Measurements from ENCODE around the gene FSTL5.

GRCh38 chr4:161883157-161883556 lies 280.6 kb downstream of the FSTL5 start:
- no peak for TF ChIP-seq CTCF (IDR thresholded peaks at IDR 0.05 in 4 of 5, conservative IDR thresholded peaks at IDR 0.05 in 1 of 5)
- TF ChIP-seq POLR2A (IDR thresholded peaks at IDR 0.05) = no peak
